ENCODE measurements around the gene KCNJ3.

DNA sequence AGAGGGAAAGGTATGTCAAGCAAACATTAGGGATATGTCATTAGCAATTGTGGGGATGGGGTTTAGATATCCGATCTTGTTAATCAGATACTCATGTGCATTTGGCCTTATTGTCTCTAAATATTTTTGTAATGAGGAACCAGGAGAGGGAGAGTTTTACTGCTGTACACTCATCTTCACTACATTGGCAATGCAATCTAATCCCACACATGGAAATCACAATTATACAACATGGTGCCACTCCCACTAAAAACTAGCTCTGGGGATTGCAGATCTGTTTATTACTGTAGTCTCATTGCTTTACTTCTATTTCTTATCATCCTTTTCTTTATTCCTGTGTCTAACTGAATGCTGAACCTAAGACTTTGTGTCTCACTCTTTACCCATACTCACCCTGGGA lies 39.6 kb upstream of the KCNJ3 start:
- TF ChIP-seq SIX1 (CRISPR knock-in tag; IDR thresholded peaks at IDR 0.05; ENCODE audit: borderline replicate concordance) (no peak), POLR2G (IDR thresholded peaks at IDR 0.05; ENCODE audit: low read depth, low read length) (no peak), CTCF (CRISPR knock-in tag; IDR thresholded peaks at IDR 0.05) (no peak), NR3C1 (CRISPR knock-in tag; IDR thresholded peaks at IDR 0.05) (no peak)
